Stimulated activated CD8-positive, alpha-beta memory T cell treated with anti-CD3 and anti-CD28 coated beads, Interleukin-12 subunit alpha, Interleukin-12 subunit beta, amount 100 ng/mL, for 1 hour (primary cell): ENCODE results near the gene STPG4.
"Not testable (repeated sequence)": the region's sequence is repeated elsewhere in the genome, so short reads cannot be mapped to it uniquely, and the experiment has no call there.

Experiments
- DNase-seq: peaks from one replicate; pipeline ENCODE4 v3.0.0-alpha.2; 2020; ENCODE audit warnings: low read depth

The STPG4 gene

DNA sequence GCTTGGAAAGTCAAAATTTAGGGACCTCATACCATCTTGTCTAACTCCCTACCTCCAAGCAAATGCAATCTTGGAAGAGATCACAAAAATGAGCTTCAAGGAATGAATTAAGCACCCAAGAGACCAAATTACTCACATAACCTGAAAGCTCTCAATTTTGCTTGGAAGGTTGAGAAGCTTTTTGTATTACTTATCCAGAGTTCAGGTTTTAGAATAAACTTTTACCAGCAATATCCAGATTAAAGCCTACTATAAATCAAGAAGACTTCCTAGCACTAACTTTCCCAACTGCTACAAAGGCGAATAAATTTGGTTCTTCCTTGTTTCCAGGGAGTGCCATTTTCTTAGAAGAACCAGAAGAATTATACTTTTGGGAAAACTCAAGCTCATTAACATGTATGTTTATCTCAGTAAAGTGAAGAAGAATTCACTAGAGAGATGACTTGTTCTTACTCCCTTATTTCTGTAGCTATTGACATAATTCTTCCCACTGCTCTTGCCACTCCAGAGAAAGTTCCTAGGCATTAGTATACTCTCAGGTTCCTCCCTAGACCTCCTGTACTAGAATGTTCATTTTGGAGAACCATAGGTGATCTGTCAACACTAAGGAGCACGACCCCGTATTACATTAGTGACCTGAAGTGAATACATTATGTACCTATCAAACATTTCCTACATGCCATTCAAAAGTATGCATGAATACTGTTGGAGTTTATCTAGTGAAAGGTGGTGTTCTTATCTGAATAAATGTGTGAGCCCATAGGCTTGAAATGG is 18.0 kb upstream of the STPG4 start:
- no peak for DNase-seq

DNA sequence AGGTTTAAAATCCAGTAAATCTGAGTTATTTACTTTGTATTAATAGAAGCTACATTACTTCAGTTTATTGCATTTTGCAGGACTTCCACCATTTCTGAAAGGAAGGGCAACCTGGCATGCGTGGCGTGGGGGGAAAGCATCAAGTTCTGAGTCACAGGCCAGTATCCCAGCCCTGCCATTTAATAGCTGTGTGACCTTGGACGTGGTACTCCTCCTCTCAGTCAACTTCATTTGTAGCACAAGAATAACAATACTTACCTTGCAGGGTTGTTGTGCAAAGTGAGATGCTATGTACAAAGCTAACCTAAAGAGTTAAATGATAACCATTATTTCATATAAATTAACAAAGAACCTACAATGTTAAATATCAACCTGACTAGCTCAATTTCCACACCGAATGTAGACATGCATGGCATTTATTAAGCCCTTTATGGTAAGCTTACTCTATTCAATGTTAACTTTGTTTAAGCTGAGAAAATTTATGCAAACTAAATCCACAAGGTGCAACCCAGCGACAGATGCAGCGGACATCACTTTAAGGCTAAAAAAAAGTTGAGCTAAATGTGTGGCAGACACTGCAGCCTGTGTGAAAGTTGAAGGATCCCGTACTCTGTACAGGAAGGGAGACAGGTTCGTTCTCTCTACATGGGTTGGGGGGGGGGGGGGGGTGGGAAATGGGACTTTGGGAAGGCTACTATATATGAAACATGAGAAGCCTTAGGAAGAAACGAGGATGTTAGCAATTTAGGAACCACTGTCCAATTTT is 17.2 kb upstream of the STPG4 start:
- no peak for DNase-seq

DNA sequence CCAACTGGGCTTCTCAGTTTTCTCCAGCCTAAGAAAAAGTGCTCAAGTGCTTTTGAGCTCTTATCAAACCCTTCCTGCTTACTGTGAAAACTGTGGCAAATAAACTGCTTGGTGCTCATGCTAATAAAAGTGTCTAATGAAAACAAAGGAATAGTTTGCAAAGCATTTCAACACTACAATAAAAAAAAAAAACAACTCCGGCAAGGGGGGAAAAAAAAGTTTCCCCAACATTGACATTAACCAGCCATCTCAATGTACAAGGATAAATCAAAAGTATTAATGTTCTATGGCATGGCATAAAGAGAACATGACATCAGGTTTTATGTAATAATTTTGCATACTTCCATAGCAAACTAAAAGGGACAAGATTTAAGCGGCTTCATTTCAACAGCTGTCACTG is 14.7 kb upstream of the STPG4 start:
- no peak for DNase-seq

DNA sequence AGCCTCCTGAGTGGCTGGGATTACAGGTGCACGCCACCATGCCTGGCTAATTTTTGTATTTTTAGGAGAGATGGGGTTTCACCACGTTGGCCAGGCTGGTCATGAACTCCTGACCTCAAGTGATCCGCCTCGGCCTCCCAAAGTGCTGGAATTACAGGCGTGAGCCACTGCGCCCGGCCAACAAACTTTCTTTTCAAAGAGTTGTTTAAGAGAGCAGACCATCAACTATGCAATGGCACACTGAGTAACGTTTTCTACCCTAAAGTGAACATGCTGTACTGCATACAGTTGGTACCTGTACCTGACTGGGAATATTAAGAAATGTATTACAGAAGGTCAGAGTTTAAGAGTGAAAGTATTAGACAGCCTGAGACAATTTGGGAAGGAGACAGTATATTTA is 13.8 kb upstream of the STPG4 start:
- not testable (repeated sequence) for DNase-seq

DNA sequence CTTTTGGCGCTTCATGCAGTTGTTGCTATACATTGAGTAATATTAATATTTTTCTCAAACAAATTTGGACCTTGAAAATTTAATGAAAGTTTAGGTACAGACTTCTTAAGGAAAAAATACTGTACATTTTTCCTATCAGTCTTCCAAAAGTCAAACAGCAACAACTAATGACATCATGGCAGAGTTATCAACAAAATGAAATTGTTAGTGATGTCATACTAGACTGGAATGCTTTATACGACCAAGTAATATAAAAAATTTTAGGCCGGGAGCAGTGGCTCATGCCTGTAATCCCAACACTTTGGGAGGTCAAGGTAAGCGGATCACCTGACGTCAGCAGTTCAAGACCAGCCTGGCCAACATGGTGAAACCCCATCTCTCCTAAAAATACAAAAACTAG is 12.0 kb upstream of the STPG4 start:
- DNase-seq: no peak

DNA sequence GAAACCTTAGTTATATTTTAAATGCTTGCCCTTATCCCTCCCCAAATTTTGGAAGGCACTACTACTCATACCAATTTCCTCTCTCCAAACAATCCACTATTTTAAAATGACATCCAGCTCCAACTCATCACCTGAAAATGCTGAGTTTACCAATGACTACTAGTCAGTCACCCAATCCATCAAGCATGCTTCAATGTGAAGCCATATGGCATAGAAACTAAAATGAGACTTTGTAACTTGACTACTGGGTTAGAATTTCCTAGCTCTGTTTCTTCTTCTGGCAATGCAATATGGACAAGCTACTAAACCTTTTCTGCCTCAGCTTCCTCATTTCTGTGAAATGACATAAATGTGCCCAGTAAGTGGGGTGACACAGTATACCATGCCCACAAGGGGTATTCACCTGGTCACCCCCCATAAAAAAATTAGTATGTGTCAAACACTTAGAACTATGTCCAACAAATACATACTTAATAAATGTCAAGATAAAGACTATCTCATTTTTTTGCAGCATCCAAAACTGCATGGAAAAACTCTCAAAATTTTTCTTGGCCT is 10.0 kb upstream of the STPG4 start:
- DNase-seq: no peak

DNA sequence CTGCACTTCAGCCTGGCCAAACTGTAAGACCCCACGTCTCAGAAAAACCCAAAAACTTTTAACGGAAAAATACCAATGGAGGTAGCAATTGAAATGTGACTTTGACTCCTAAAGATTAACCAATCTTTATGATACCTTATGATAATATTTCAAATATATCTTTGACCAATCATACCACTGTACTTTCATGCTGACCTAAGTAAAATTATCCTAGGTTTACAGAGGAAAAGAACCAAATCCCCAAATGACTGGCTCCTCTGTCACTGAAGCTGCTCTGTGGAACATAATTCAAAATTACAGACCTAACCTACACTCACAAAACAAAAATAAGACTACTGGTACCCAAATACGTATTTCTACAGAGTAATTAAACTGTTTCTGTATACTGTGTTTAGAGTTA is 7.7 kb upstream of the STPG4 start:
- no peak for DNase-seq

DNA sequence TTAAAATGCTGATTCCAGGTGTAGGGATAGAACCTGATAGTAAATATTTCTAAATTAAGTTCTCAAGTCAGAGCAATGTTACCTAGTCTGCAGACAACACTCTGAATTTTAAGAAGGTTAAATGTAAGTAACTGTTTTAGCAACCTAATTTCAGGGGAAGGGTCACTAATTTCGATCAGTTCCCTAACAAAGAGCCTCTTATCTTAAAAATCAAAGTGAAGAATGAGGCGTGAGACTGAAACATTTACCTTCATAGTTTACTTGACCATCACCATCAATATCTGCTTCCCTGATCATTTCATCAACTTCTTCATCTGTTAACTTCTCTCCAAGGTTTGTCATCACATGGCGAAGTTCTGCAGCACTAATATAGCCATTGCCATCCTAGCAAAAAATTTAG is 6.4 kb upstream of the STPG4 start:
- no peak for DNase-seq

DNA sequence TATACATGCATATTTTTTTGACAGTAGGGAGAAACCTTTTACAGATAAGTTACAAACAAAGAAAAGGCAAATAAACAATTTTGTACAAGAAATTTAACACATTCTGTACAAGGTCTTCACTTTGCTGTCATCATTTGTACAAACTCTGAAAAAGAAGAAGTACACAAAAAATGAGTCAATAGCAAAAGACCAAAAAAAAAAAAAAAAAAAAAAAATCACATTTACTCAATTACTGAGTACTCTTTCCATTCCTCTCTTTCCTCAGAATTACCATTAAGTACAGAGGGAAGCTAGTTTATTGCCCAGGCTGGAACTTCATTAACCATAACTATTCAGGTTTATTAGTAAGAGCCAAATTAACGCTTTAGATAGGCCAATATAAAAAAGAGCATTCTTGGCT is 5.6 kb upstream of the STPG4 start:
- no peak for DNase-seq

DNA sequence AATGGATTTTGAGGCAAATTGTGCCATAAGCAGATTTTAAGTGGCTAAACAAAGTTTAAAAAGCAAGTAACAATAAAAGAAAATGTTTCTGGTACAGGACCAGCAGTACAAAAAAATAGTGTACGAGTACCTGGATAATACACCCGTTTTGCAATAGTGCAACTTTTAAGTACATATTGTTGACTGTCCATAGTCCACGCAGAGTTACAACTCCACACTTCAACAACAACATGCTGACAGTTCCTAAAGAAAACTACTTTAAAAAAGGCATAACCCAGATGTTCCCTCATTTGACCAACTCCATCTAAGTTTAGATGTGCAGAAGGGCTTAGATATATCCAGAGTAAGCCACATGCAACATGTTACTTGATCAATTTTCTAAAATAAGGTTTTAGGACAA is 5.1 kb upstream of the STPG4 start:
- no peak for DNase-seq

DNA sequence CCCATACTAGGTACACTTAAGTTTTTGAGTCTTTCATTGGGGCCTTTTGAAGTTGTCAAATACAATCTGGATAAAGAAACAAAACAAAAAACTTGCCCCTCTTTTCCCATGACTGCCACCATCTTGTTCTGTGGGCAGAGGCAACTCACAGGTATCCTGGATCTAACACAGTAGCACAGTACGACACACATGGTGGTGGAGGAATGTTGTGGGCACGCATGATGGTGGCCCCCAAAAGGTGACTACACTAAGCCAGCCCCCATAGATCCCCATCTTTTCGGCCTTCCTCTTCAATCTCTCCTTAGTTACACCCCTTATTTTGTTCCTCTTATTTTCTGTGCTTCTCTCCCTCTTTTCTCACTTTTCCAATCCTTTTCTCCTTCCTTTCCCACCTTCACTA is 4.5 kb upstream of the STPG4 start:
- DNase-seq: no peak

DNA sequence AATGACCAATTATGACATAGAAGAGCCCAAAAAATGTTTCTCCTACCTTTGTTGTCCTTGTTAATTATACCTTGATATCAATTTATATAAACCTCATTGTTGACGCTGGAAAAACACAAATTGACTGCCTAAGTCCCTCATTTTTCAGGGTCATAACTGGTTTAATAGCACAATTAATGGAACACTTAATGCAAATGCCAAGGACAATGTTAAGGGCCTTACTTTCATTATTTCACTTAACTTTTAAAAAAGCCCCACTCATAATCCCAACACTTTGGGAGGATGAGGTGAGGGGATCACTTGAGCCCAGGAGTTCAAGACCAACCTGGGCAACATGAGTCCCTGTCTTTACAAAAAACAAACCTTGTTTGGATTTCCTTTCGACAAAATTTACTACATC is 3.5 kb upstream of the STPG4 start:
- no peak for DNase-seq

DNA sequence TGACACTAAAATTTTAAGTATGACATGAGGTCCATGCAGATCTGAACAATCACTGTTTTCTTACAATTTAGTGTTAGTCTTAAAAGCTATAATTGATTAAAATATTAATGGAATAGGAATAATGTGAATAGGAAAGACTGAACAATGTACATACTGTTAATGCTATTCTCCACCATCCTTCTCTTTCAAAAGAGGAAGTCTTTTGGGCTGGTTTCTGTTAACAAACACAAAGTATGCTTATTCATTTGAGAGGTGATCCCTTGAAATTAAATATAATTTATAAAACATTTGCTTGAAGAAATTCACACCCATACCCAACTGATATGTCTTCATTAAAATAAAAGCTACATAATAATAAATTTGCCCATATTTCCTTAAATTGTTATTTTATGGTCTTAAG is 2.3 kb downstream of the STPG4 start:
- DNase-seq: no peak

DNA sequence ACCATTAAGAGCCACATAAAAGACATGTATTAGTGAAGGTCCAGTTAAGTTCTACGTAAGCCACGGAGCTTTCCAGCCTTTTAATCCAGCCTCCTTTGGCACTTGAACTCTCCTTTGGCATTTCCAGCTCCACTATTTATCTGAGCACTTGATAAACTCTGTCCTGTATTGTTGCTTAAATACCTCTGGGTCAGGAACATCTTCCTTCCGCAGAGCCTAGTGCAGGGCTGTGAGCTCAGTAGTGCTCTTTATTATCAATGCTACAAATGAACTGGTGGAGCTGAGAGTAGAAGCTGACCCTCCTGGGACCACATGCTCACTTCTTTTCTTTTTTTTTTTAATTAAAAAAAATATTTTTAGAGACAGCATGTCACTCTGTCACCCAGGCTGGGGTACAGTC is 4.9 kb downstream of the STPG4 start:
- DNase-seq: no peak

DNA sequence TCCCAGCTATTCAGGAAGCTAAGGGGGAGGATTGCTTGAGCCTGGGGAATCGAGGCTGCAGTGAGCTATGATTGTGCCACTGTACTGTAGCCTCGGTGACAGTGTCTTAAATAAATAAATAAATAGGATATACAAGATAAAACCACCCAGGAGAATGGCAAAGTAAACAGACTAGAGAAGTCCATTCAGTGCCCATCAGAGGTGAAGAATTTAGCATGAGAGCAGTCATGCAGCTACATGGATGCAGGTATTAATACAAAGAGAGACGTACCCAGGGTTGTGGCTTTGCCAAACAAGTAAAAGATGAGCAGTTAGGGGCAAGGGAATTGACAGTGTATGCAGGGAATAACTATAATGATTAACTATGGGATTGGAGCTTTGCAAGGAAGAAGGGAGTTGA is 8.1 kb downstream of the STPG4 start:
- no peak for DNase-seq

DNA sequence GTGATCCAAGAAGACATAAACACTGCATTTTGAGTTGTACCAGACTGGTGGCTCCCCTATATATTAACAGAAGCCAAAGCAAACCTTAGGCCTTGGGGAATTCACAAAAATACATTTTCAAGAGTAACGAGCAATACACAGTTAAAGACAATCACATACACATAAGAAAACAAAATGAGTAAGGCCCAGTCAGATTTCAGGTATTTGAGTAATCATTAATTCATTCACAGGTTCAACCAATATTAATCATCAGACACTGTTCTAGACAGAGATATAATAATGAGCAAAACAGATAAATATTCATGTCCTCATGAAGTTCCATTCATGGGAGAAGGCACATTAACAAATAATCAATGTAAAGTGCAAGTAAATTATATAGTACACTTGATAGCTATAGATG is 9.6 kb downstream of the STPG4 start:
- DNase-seq: no peak

DNA sequence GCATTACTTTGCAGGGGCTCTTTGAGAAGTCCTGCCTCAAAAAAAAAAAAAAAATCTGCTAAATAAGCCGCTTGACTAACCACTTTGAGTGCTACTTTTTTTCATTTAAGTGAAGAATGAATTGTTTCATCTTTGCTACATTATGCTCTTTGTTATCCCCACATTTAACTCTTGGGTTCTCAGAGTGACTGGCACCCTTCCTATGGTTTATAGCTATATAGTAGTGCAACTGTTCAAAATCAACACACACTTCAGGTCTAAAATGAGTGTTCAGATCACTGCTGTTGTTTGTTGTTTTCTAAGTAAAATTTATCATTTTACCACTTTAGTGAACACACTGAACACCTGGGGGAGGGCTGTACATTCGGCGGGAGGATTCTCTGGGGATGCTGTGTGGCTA is 13.6 kb downstream of the STPG4 start:
- no peak for DNase-seq

DNA sequence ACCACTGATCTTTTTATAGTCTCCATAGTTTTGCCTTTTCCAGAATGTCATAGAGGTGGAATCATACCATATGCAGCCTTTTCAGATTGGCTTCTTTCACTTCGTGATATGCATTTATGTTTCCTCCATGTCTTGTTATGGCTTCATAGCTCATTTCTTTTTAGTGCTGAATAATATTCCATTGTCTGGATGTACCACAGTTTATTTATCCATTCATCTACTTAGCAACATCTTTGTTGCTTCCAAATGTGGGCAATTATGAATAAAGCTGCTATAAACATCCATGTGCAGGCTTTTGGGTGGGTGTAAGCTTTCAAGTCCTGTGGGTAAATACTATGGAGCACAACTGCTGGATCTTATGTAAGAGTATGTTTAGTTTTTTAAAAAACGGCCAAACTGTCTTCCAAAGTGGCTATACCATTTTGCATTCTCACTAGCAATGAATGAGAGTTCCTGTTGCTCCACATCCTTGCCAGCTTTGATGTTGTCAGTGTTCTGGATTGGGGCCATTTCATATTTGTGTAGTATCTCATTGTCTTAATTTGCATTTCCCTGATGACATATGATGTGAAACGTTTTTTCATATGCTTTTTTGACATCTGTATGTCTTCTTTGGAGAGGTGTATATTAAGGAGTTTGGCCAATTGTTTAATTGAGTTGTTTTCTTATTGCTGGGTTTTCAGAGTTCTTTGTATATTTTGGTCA is 20.6 kb downstream of the STPG4 start:
- DNase-seq: no peak

DNA sequence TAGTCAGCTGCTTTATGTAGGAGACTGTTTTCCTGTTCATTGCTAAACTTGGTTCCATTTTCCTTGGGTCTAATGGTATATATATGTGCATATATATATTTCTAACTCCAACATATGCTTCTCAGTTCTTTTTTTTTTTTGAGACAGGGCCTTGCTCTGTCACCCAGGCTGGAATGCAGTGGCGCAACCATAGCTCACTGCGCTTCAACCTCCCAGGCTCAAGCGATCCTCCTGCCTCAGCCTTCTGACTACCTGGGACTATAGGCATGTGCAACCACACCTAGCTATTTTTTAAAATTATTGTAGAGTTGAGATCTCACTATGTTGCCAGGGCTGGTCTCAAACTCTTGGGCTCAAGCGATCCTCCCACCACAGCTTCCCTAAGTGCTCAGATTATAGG is 22.1 kb downstream of the STPG4 start:
- DNase-seq: no peak

DNA sequence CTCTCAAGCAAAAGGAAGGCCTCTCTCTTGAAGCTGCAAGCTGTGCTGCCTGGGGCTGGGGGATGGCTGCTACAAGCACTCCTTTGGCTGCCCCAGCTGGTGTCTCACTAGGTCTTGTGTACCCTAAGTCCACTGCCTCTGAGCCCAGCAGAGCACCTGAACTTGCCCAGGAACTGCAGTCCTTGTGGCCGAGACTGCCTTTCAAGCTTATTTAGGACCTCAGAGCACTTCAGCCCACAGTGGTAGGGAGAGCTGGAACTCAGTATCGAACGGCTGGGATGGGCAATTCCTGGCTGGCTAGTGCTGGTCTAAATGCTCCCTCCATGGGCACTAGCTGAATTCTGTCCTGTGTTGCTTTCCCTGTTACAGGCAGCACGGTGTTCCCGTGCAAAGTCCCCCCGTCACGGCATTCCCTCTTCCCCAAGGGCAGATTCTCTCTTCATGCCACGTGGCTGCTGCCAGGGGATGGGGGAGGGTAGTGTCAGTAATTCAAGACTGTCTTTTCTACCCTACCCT is 25.9 kb downstream of the STPG4 start:
- DNase-seq: no peak

DNA sequence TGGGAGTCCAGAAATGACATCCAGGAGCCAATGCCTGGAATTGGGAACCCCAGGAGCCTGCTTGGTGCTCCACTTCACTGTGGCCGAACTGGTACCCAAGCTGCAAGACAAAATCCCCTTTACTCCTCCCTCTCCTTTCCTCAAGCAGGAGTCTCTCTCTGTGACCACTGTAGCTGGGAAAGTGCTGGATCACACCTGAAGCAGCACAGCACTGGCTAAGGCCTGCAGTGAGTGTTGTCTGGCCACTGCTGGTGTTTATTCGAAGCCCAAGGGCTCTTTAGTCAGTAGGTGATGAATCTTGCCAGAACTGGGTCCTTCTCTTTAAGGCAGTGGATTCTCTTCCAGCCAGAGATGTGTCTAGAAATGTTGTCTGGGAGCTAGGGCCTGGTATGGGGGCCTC is 26.4 kb downstream of the STPG4 start:
- DNase-seq: no peak

DNA sequence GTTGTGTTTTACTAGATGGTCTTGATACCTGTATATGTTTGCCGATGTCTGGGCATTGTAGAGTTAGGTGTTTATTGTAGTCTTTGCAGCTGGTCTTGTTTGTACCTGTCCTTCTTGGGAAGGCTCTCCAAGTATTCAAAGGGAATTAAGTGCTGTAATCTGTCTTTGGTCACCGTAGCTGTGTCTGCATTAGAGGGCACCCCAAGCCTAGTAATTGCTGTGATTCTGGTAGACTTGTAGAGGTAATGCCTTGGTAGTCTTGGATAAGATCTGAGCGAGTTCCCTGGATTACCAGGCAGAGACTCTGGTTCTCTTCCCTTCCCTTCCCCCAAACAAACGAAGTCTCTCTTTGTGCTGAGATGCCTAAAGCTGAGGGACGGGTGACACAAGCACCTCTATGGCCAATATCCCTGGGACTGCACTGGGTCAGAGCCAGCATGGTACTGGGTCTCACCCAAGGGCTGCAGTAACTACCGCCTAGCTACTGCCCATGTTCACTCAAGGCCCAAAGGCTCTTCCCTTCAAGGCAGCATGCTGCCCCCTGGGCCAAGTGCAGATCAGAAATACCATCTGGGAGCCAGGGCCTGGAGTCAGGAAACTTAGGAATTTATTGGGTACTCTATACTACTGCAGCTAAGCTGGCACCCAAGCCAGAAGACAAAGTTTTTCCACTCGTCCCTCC is 27.1 kb downstream of the STPG4 start:
- DNase-seq: no peak
